Measurements from ENCODE around the gene PLVAP. TPM values are rescaled to one million over a fixed set of nuclear protein-coding genes. Genes with fewer than 3 reads are reported as not detected.

PLVAP gene
- total RNA-seq, 1 donor from 2014 or later: 0.95 TPM

DNA sequence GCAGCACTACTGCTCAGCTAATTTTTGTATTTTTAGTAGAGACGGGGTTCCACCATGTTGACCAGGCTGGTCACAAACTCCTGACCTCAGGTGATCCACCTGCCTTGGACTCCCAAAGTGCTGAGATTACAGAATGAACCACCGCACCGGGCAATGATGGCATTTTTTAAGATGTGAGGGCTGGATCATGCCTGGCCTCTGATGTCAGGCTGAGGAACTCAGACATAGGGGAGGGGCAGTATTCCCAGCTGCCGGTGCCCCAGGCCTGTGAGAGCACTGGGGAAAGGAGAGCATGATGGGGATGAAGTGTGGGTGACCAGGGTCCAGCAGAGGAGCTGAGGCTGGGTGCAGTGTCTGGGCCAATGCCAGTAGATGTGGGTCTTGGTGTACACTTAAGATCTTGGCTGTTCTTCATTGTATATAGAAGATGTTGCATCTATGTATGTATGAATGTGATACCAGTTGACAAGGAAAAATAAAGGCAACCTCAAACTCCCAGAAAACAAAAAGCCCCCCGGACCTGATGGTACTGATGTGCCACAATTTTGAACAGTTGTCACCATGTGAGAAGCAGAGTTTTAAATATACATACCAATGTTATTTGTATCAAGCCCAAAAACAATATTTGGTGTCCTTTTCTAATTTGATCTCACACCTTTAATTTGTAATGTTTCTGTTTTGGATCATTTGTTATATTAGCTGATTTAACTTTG, 3.4 kb upstream of the PLVAP start:
- no peak overlapping the region for H3K4me3 ChIP-seq (ENCODE audit: insufficient read depth, low read depth, low read length)
- Mint-ChIP-seq H3K36me3 (ENCODE audit: low read depth, unreplicated experiment) (no peaks in the 10 kb centered on the region), H3K27ac (ENCODE audit: unreplicated experiment) (no peak overlapping the region), H3K4me1 (ENCODE audit: low read depth, unreplicated experiment) (no peaks in the 10 kb centered on the region), H3K9me3 (ENCODE audit: unreplicated experiment) (no peaks in the 10 kb centered on the region), H3K27me3 (ENCODE audit: low read depth, unreplicated experiment) (no peaks in the 10 kb centered on the region), H3K4me3 (ENCODE audit: unreplicated experiment) (peak overlapping the region; percentile 22)
- H4K20me1 ChIP-seq (ENCODE audit: insufficient read depth, low read length): no peaks in the 10 kb centered on the region
- no peak for DNase-seq (ENCODE audit: low read depth)
- H3K9me3 ChIP-seq (ENCODE audit: insufficient read depth, low read depth, low read length): no peaks in the 10 kb centered on the region
- H3K9ac ChIP-seq (ENCODE audit: low read length): no peak overlapping the region
- H3K4me2 ChIP-seq (ENCODE audit: low read length): no peak overlapping the region
- peaks cover 5% of the 10 kb centered on the region for H3K4me1 ChIP-seq (ENCODE audit: insufficient read depth, low read length)
- TF ChIP-seq, protein P1, sequence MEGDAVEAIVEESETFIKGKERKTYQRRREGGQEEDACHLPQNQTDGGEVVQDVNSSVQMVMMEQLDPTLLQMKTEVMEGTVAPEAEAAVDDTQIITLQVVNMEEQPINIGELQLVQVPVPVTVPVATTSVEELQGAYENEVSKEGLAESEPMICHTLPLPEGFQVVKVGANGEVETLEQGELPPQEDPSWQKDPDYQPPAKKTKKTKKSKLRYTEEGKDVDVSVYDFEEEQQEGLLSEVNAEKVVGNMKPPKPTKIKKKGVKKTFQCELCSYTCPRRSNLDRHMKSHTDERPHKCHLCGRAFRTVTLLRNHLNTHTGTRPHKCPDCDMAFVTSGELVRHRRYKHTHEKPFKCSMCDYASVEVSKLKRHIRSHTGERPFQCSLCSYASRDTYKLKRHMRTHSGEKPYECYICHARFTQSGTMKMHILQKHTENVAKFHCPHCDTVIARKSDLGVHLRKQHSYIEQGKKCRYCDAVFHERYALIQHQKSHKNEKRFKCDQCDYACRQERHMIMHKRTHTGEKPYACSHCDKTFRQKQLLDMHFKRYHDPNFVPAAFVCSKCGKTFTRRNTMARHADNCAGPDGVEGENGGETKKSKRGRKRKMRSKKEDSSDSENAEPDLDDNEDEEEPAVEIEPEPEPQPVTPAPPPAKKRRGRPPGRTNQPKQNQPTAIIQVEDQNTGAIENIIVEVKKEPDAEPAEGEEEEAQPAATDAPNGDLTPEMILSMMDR (IDR thresholded peaks at IDR 0.05; ENCODE audit: insufficient read depth, low read depth, low read length): no peak
- no peak for TF ChIP-seq EZH2 (IDR thresholded peaks at IDR 0.05; ENCODE audit: insufficient read depth, low read length)
- H3K79me2 ChIP-seq (ENCODE audit: insufficient read depth, low read length): no peaks in the 10 kb centered on the region
- H3K27ac ChIP-seq (ENCODE audit: low read depth, low read length): no peak overlapping the region
- H3K27me3 ChIP-seq (ENCODE audit: insufficient read depth, low read length): no peaks in the 10 kb centered on the region
- no peaks in the 10 kb centered on the region for H3K36me3 ChIP-seq (ENCODE audit: insufficient read depth, low read length)
- H2AFZ ChIP-seq (ENCODE audit: low read depth, low read length): no peak overlapping the region
- no peak for FAIRE-seq

DNA sequence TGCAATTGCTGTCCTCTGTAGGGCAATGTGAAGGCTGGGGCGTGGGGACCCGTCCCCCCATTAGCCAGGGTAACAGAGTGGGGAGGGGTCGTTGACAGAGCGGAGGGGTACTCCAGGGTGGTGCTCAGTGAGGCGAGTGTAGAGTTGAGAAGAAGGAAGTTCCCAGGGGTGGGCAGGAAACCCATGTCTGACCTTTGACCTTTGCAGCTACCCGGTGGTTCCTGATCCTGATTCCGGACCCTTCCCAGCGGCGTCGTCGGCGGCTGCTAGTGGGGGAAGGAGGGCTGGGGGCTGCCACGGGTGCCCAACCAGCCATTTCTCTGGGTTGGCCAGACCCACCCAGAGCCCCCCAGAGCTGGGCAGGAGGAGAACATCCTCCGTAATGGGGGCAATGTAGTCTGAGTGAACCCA, 2.1 kb upstream of the PLVAP start:
- no peak overlapping the region for H3K9ac ChIP-seq (ENCODE audit: low read length)
- FAIRE-seq (no peak), DNase-seq (ENCODE audit: low read depth) (no peak)
- Mint-ChIP-seq H3K36me3 (ENCODE audit: low read depth, unreplicated experiment) (no peaks in the 10 kb centered on the region), H3K4me1 (ENCODE audit: low read depth, unreplicated experiment) (no peaks in the 10 kb centered on the region), H3K27ac (ENCODE audit: unreplicated experiment) (peak overlapping the region; percentile 9), H3K9me3 (ENCODE audit: unreplicated experiment) (no peaks in the 10 kb centered on the region), H3K4me3 (ENCODE audit: unreplicated experiment) (no peak overlapping the region), H3K27me3 (ENCODE audit: low read depth, unreplicated experiment) (peaks cover 1% of the 10 kb centered on the region)
- no peaks in the 10 kb centered on the region for H3K79me2 ChIP-seq (ENCODE audit: insufficient read depth, low read length)
- H3K9me3 ChIP-seq (ENCODE audit: insufficient read depth, low read depth, low read length): no peaks in the 10 kb centered on the region
- no peak overlapping the region for H2AFZ ChIP-seq (ENCODE audit: low read depth, low read length)
- H3K27me3 ChIP-seq (ENCODE audit: insufficient read depth, low read length): no peaks in the 10 kb centered on the region
- H3K4me1 ChIP-seq (ENCODE audit: insufficient read depth, low read length): peaks cover 5% of the 10 kb centered on the region
- no peaks in the 10 kb centered on the region for H3K36me3 ChIP-seq (ENCODE audit: insufficient read depth, low read length)
- H3K27ac ChIP-seq (ENCODE audit: low read depth, low read length): no peak overlapping the region
- H3K4me3 ChIP-seq (ENCODE audit: insufficient read depth, low read depth, low read length): no peak overlapping the region
- no peak overlapping the region for H3K4me2 ChIP-seq (ENCODE audit: low read length)
- TF ChIP-seq EZH2 (IDR thresholded peaks at IDR 0.05; ENCODE audit: insufficient read depth, low read length): no peak
- TF ChIP-seq, protein P1 (IDR thresholded peaks at IDR 0.05; ENCODE audit: insufficient read depth, low read depth, low read length): no peak
- no peaks in the 10 kb centered on the region for H4K20me1 ChIP-seq (ENCODE audit: insufficient read depth, low read length)

DNA sequence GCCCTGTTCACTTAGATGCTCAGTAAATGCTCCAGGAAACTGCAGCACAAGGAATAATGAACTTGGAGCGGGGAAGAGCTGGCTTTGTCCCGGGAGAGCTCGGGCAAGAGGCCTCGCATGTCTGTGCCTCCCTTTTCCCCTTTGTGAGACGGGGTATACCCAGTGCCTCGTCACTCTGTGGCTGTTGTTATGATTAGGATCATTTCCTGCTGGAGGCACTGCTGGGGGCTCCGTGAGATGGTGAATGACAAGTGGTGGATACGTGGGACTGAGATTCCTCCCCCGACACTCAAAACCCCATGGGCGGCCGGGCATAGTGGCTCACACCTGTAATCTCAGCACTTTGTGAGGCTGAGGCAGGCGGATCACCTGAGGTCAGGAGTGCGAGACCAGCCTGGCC, 1.1 kb upstream of the PLVAP start:
- H3K79me2 ChIP-seq (ENCODE audit: insufficient read depth, low read length): no peaks in the 10 kb centered on the region
- peaks cover 5% of the 10 kb centered on the region for H3K4me1 ChIP-seq (ENCODE audit: insufficient read depth, low read length)
- no peak overlapping the region for H3K27ac ChIP-seq (ENCODE audit: low read depth, low read length)
- no peaks in the 10 kb centered on the region for H3K9me3 ChIP-seq (ENCODE audit: insufficient read depth, low read depth, low read length)
- Mint-ChIP-seq H3K36me3 (ENCODE audit: low read depth, unreplicated experiment) (no peaks in the 10 kb centered on the region), H3K27ac (ENCODE audit: unreplicated experiment) (no peak overlapping the region), H3K27me3 (ENCODE audit: low read depth, unreplicated experiment) (peaks cover 2% of the 10 kb centered on the region), H3K4me1 (ENCODE audit: low read depth, unreplicated experiment) (no peaks in the 10 kb centered on the region), H3K9me3 (ENCODE audit: unreplicated experiment) (no peaks in the 10 kb centered on the region), H3K4me3 (ENCODE audit: unreplicated experiment) (no peak overlapping the region)
- FAIRE-seq (no peak), DNase-seq (ENCODE audit: low read depth) (no peak)
- H3K4me2 ChIP-seq (ENCODE audit: low read length): no peak overlapping the region
- no peak overlapping the region for H2AFZ ChIP-seq (ENCODE audit: low read depth, low read length)
- H3K36me3 ChIP-seq (ENCODE audit: insufficient read depth, low read length): no peaks in the 10 kb centered on the region
- H3K4me3 ChIP-seq (ENCODE audit: insufficient read depth, low read depth, low read length): no peak overlapping the region
- TF ChIP-seq EZH2 (IDR thresholded peaks at IDR 0.05; ENCODE audit: insufficient read depth, low read length): no peak
- TF ChIP-seq, protein P1 (IDR thresholded peaks at IDR 0.05; ENCODE audit: insufficient read depth, low read depth, low read length): no peak
- H3K27me3 ChIP-seq (ENCODE audit: insufficient read depth, low read length): no peaks in the 10 kb centered on the region
- H4K20me1 ChIP-seq (ENCODE audit: insufficient read depth, low read length): no peaks in the 10 kb centered on the region
- H3K9ac ChIP-seq (ENCODE audit: low read length): no peak overlapping the region
